SIG-M5 (cell line): ENCODE results near the gene FGF5.
"Not testable (repeated sequence)": the region's sequence is repeated elsewhere in the genome, so short reads cannot be mapped to it uniquely, and the experiment has no call there.

ENCODE experiments used
- DNase-seq: peaks from one replicate; lab custom pipeline; 2025; lab: John Stamatoyannopoulos, UW

FGF5 gene

DNA sequence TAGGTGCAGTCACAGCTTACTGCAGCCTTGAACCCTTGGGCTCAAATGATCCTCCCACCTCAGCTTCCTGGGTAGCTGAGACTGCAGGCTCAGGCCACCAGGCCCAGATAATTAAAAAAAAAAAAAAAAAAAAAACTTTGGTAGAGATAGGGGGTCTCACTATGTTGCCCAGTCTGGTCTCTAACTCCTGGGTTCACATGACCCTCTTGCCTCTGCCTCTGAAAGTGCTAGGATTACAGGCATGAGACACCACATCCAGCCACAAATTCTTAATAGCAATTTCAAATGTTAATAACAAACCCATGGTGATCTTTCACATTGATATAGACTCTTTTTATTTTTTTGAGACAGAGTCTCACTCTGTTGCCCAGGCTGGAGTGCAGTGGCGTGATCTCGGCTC is 12.3 kb upstream of the FGF5 start:
- DNase-seq = no peak

DNA sequence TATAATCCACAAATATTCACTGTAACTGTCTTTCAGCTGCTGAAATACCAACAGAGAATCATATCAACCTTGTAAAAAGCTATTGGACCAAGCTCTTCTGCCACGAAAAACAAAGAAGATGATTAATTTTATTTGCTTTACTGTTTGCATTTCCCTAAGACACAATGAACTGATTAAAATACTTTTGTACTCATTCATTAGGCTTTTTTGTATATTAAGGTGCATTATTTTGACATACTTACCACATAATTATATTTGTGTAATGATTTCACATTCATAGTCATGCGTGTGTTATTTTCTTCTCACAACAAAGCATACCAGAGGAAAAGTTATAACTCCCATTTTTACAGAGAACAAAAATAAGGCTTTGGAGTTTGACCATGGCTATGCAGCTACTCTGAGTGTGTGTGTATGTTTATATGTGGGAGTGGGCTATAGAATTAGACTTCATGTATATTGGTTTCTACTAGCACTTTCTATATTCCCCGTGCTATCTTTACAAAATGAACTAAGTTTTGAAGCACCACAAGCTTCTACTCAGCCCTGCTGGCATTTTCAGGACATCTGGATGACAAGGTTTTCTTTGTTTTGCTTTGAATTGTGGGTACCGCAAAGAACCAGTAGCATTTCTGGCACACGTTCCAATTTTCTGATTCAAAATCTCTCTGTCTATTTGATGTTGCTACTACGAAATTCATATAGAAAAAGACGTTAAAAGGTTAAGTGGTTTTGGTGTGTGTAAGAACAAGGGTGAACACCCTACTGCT is 11.0 kb upstream of the FGF5 start:
- no peak for DNase-seq

GRCh38 chr4:80257851-80258250 is 8.6 kb upstream of the FGF5 start:
- DNase-seq = no peak

DNA sequence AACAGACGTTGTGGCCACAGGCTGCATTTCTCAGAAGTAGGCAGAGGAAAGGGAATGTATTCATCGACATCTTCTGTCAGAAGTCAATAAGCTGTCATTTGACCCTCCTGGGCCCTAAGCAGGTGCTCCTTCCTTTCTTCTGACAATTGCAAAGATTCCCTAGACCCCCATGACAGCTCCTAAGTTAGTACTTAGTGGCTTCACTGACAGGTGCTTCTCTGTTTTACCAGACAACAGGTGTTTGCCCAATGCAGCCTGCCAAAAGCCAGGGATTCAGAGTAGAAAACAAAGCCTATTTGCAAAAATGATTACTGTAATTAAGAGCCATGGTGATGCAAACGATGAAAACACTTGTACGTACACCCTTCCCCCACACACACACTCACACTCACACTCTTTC is 7.5 kb upstream of the FGF5 start:
- no peak for DNase-seq

GRCh38 chr4:80259817-80260216 is 6.6 kb upstream of the FGF5 start:
- DNase-seq = no peak

GRCh38 chr4:80261989-80262600 is 4.4 kb upstream of the FGF5 start:
- DNase-seq = no peak

DNA sequence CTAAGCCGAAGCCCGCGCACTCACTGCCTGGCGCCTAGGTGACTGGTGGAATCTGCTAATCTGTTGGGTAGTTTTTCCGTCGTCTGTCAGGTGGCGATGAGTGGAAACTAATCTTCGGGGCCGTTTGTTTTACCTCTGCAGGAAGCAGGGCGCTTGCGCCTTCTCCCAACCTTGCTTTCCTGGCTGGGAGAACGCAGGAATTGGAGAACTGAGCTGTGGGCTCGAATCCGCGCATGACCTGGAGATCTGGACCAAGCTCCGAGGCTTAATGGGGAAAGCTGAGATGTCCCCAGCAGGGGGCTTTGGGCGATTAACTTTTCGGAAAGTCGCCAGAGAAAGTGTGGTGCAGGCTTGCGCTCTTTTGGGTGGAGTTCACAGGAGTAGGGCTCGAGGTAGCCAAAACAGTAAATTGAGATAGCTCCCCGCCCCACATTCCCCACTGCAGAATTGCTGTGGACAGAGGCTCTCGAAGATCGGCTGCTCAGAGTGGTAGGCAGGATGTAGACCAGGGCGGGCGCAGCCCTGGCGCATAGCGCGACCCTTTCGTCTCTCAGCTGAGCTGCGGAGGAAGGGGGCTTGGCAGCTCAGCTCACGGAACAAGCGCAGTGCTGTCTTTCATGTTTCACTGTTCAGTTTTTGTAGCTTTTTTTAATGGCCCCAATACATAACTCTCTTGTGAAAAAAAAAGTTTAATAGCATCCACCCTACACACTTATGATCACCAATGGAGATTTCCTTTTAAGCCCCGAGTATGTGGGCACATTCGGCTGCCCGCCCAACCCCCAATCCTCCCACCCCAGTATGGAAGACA is 2.7 kb upstream of the FGF5 start:
- DNase-seq = no peak

DNA sequence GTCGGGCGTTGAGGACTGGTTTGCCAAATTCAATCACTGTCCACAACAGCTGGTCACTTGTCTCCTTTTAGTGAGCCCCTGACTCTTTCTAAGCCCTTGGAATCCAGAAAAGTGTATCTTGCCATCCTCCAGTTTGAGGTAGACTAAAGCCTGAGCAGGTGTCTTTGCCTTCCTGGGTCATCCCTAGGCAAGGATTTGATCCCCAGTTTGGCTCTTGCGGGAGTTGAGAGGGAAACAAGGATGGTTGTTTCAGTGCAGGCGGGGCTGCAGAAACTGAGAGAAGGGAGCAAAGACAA is 2.2 kb upstream of the FGF5 start:
- DNase-seq = no peak

DNA sequence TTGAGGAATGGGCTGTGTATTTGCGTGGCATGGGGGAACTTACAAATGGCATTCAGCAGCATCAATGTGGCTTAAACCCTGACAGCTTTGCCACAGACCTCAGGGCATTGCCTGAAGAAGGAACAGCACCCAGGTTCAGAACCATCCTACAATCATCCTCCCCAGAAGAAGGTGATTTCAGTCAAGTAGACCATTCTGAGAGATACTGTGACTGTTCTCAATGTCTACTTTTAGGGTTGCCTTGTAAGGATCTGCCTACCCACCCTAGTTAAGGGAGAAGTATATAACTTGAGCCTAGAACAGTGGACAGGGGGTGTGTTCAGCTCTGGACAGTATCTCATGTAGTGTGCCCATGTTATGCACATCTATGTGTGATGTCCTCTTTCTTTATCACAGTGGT is 1.6 kb upstream of the FGF5 start:
- DNase-seq = no peak

- DNase-seq = no peak
Observed at GRCh38 chr4:80265571-80266252, 752 bp upstream of the FGF5 start.

- DNase-seq = no peak
Observed at GRCh38 chr4:80266902-80267380, 477 bp downstream of the FGF5 start.

DNA sequence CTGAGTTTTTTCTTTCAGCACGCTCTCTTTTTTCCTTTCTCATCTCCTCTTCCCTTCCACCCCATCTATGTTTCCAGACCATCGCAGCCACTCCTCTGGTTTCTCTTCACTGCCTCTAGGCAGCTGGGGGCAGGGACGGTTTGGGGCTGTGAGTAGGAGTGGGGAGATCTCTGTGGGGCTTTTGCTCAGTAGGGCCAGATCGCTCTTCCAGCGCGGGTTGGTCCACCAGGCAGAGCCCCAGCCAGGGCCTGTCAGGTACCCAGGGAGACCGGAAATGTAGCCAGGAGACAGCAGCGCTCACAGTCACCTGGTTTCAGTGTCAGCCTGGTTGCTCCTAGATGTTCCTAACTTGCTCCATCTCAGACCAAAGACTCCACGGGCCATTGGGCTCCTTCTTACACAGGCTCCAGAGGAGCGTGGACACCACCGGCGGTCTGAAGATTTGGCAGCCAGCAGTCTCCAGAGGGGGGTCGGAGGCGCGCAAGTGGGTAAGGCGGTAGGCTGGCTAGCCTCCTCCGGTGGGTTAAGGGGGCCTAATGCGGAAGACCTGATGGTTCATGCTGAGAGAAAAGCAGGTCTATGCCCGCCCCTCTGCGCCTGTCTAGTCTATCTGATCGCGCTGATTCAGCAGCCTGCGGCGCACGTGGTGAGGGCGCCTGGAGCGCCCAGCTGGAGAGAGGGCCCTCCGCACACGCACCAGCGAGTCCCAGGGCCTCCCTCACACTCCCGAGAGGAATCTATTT is 1.8 kb downstream of the FGF5 start:
- no peak for DNase-seq

- DNase-seq = no peak
Observed at GRCh38 chr4:80268936-80269335, 2.5 kb downstream of the FGF5 start.

GRCh38 chr4:80270321-80270720 is 3.9 kb downstream of the FGF5 start:
- no peak for DNase-seq

GRCh38 chr4:80270868-80271267 is 4.4 kb downstream of the FGF5 start:
- no peak for DNase-seq

GRCh38 chr4:80271801-80272200 is 5.3 kb downstream of the FGF5 start:
- no peak for DNase-seq

DNA sequence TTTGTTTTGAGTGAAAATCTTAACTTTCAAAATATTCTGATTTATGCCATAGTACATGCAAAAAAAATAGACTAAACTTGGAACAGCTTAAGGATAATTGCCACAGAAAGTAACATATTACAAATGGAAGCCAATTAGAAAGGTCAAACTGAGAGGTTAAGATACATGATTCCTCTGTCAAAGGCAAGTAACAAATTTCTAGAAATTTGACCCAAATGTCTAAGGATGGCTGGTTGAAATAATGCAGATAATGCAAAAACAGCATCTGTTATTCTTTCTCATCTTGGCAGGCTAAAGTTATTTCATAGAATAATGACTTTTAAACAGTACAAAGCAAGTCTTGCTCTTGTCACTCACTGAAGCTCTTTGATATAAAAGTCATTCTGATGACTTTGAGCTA is 10.5 kb downstream of the FGF5 start:
- DNase-seq = no peak

- no peak for DNase-seq
Observed at GRCh38 chr4:80279751-80280150, 13.3 kb downstream of the FGF5 start.

DNA sequence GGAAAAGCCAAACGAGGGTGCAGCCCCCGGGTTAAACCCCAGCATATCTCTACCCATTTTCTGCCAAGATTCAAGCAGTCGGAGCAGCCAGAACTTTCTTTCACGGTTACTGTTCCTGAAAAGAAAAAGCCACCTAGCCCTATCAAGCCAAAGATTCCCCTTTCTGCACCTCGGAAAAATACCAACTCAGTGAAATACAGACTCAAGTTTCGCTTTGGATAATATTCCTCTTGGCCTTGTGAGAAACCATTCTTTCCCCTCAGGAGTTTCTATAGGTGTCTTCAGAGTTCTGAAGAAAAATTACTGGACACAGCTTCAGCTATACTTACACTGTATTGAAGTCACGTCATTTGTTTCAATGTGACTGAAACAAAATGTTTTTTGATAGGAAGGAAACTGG is 20.0 kb downstream of the FGF5 start:
- no peak for DNase-seq

GRCh38 chr4:80290665-80291064 is 24.2 kb downstream of the FGF5 start:
- DNase-seq = not testable (repeated sequence)

GRCh38 chr4:80294206-80294605 is 27.7 kb downstream of the FGF5 start:
- no peak for DNase-seq

DNA sequence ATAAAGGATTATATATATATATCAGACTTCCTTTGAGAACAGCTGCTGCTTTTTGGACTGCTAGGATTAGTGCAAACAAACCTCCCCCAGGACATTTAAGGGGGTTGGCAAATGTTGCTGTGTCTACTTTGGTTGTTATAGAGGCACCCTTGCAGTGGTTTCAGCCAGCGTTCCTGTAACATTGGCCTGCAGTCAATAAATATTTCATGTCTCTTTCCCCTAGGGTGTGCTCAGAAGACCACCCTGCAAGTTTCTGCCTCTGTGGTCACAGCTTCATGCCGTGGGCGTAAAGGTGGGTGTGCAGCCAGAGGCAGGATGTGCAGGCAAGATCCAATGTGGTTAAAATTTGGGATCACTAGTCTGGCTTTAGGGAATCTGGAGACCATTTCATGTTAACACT is 28.9 kb downstream of the FGF5 start:
- no peak for DNase-seq
